K562 (cell line): ENCODE measurements around the gene SCNN1A. TPM values are rescaled to one million over a fixed set of nuclear protein-coding genes. Genes with fewer than 3 reads are reported as not detected.

ENCODE experiments used
- ATAC-seq: fragments of 200-7000 bp; cut with Tn5 transposase; 3 replicates; pipeline ENCODE4 v1.9.1; 2020; ENCODE audit warnings: moderate library complexity
- BruUV-seq: library from RNA; stranded (reverse); fragments of 400-500 nt; replicated peaks from 2 replicates; lab custom pipeline; 2021; lab: Mats Ljungman, UMichigan
- CTCF ChIA-PET: fragments of 300-600 bp; formaldehyde crosslinking; extraction: SDS; loops from one replicate; lab custom pipeline; 2021; ENCODE audit warnings: low intra/inter-chr PET ratio; lab: Yijun Ruan, JAX
- POLR2A ChIA-PET: fragments of 300-600, 350-650 bp; sonication (Branson Sonifier 250); formaldehyde crosslinking; extraction: SDS; loops from one replicate; lab custom pipeline; 2021; ENCODE audit warnings: antibody characterized with exemption, inconsistent platforms; lab: Yijun Ruan, JAX
- DNase-seq, 4 experiments: peaks; one replicate each; pipeline versions ENCODE4 v3.0.0 to v3.0.0-alpha.2; 2011 to 2018; ENCODE audit warnings: low spot score in 3 of 4, mixed read lengths in 3 of 4; ENCODE audit errors: extremely low read depth in 1 of 4
- FAIRE-seq: peaks from 2 replicates; lab custom pipeline; 2011; peaks lifted over from hg19 to GRCh38; lab: Jason Lieb, UNC
- H2AFZ ChIP-seq: 2 replicates; pipeline ENCODE4 v1.6.0; 2011; ENCODE audit warnings: low read depth, low read length, control low read depth, inconsistent platforms
- H3K27ac ChIP-seq: fragments of 200-600 bp; 3 replicates; pipeline ENCODE4 v1.8.0; 2011; ENCODE audit warnings: low read depth, mild to moderate bottlenecking, control low read depth, inconsistent platforms, low read length, moderate library complexity, mixed read lengths; ENCODE audit errors: extremely low read depth
- H3K27me3 ChIP-seq, 2 experiments: fragments of 300-600 bp in 1 of 2; 2 replicates in 1 of 2; 3 replicates in 1 of 2; pipeline versions ENCODE4 v1.6.0 to v1.8.0; 2011; ENCODE audit warnings: inconsistent platforms in 2 of 2, low read length in 2 of 2, mild to moderate bottlenecking in 1 of 2, mixed read lengths in 1 of 2, moderate library complexity in 1 of 2; ENCODE audit not compliant: control insufficient read depth in 2 of 2, insufficient read depth in 2 of 2
- H3K36me3 ChIP-seq: fragments of 300-600 bp; 3 replicates; pipeline ENCODE4 v1.8.0; 2011; ENCODE audit warnings: mild to moderate bottlenecking, low read length, inconsistent platforms; ENCODE audit not compliant: control insufficient read depth, insufficient read depth
- H3K4me1 ChIP-seq, 2 experiments: fragments of 200-600 bp in 1 of 2; replicated peaks in 1 of 2; 2 replicates in 1 of 2; 3 replicates in 1 of 2; pipeline versions ENCODE4 v1.5.1 to v1.8.0; 2011; ENCODE audit warnings: inconsistent platforms in 2 of 2, low read length in 2 of 2, mild to moderate bottlenecking in 1 of 2, mixed read lengths in 1 of 2, moderate library complexity in 1 of 2; ENCODE audit not compliant: control insufficient read depth in 2 of 2, insufficient read depth in 2 of 2
- H3K4me2 ChIP-seq: 2 replicates; pipeline ENCODE4 v1.6.1; 2011; ENCODE audit warnings: low read length, control low read depth, inconsistent platforms, mixed read lengths; ENCODE audit not compliant: insufficient read depth
- H3K4me3 ChIP-seq: fragments of 200-600 bp; sonication (generic), shearing (Covaris generic); 2 replicates; pipeline ENCODE4 v1.5.1; 2016; ENCODE audit warnings: control low read depth, inconsistent platforms
- H3K79me2 ChIP-seq: fragments of 200-600 bp; 3 replicates; pipeline ENCODE4 v1.8.0; 2011; ENCODE audit warnings: low read length, inconsistent platforms; ENCODE audit not compliant: control insufficient read depth, insufficient read depth
- H3K9ac ChIP-seq, 2 experiments: 2 replicates each; pipeline versions ENCODE4 v1.6.0 to v1.6.1; 2011; ENCODE audit warnings: low read depth in 2 of 2, low read length in 2 of 2, control low read depth in 1 of 2, inconsistent platforms in 1 of 2, mild to moderate bottlenecking in 1 of 2, mixed read lengths in 1 of 2; ENCODE audit not compliant: insufficient read depth in 1 of 2
- H3K9me1 ChIP-seq: one replicate; pipeline ENCODE4 v1.6.0; 2011; ENCODE audit warnings: inconsistent platforms, mild to moderate bottlenecking, low read length, moderate library complexity; ENCODE audit not compliant: control insufficient read depth, insufficient read depth
- H3K9me3 ChIP-seq: replicated peaks from 2 replicates; pipeline ENCODE4 v1.5.1; 2011; ENCODE audit warnings: low read depth, low read length, inconsistent platforms; ENCODE audit not compliant: control insufficient read depth, insufficient read depth
- H4K20me1 ChIP-seq: replicated peaks from 2 replicates; pipeline ENCODE4 v1.6.1; 2011; ENCODE audit warnings: low read length, inconsistent platforms, mixed read lengths; ENCODE audit not compliant: control insufficient read depth, insufficient read depth
- ZNF134 ChIP-seq: fragments of 250-450 bp; sonication (Bioruptor Pico); conservative IDR thresholded peaks from 2 replicates; pipeline ENCODE4 v1.4.0; 2020
- ZNF165 ChIP-seq: fragments of 250-450 bp; sonication (Bioruptor Pico); IDR thresholded peaks from 2 replicates; pipeline ENCODE4 v1.4.0; 2020; ENCODE audit warnings: borderline replicate concordance
- ZNF280A ChIP-seq: fragments of 450-650 bp; IDR thresholded peaks from 2 replicates; pipeline ENCODE4 v1.6.1; 2018; ENCODE audit warnings: mild to moderate bottlenecking, low read depth; ENCODE audit not compliant: partially characterized antibody
- ZNF639 ChIP-seq, 2 experiments: fragments of 200-800 bp in 1 of 2; sonication (Bioruptor generic) in 1 of 2; sonication (generic) in 1 of 2; formaldehyde crosslinking in 1 of 2; IDR thresholded peaks in 1 of 2; conservative IDR thresholded peaks in 1 of 2; 2 replicates each; pipeline versions ENCODE4 v1.5.0 to v1.6.1; 2016 to 2020; ENCODE audit warnings: missing compliant biosample characterization in 1 of 2, missing genetic modification characterization in 1 of 2, missing genetic modification reagents in 1 of 2
- ZNF668 ChIP-seq: fragments of 250-450 bp; sonication (Bioruptor Pico); IDR thresholded peaks from 2 replicates; pipeline ENCODE4 v1.8.0; 2022; ENCODE audit warnings: mild to moderate bottlenecking, inconsistent platforms
- WGBS: fragments of 100-300 bp; shearing (Covaris generic); methylation state at CpG from one replicate; pipeline ENCODE4 v1.1.6; 2016; ENCODE audit warnings: low coverage, mixed read lengths; ENCODE audit not compliant: insufficient coverage; ENCODE audit errors: missing lambda C conversion rate; 5-methylcytosine and 5-hydroxymethylcytosine counted together
- in situ Hi-C: fragments of 300-500 bp; cut with MboI; formaldehyde crosslinking; loops from 4 replicates; pipeline ENCODE4 v1.15.0; 2018; ENCODE audit warnings: inconsistent platforms, mixed read lengths
- intact Hi-C: fragments of 100-400 bp; cut with micrococcal nuclease; formaldehyde crosslinking; loops from 2 replicates; pipeline ENCODE4 v1.14.2; 2022
- polyA plus RNA-seq, 8 experiments: library from polyadenylated mRNA; depleted of rRNA in 4 of 8; stranded (reverse) in 5 of 8; unstranded in 3 of 8; fragments of >200 nt; fragmentation: Nextera tagmentation in 2 of 8; fragmentation: Illumina TruSeq in 1 of 8; extraction: Ambion mirVana in 2 of 8; extraction: Trizol in 1 of 8; gene quantifications; 2 replicates each; pipeline versions ENCODE4 v1.2.1 to v1.2.3, GENCODE V29; 2011 to 2014; ENCODE audit warnings: inconsistent platforms in 1 of 8, missing spikeins in 1 of 8
- total RNA-seq, 7 experiments: library from RNA; depleted of rRNA in 6 of 7; stranded (reverse); fragments of >200 nt in 6 of 7; fragmentation: Illumina TruSeq in 2 of 7; extraction: Trizol in 2 of 7; gene quantifications; 2 replicates each; pipeline versions ENCODE4 v1.2.1 to v1.2.3, GENCODE V29; 2011 to 2021; ENCODE audit warnings: low replicate concordance in 1 of 7

SCNN1A gene
- total and polyA plus RNA-seq, 9 of the 15 experiments (the other 6 are each of a cell fraction or from before 2014, with no cell fraction given), result 0.15 to 0.49 (median 0.32) TPM; not detected in 5

GRCh38 chr12:6420364-6420763 lies 45.0 kb upstream of the SCNN1A start:
- Histone ChIP-seq H3K4me1 (peaks cover 2 to 5% of the 10 kb centered on the region in 2 experiments; a peak in 4 of 5 replicates), H4K20me1 (no peaks in the 10 kb centered on the region), H3K27ac (no peak overlapping the region), H2AFZ (no peak overlapping the region), H3K9me3 (no peaks in the 10 kb centered on the region), H3K4me2 (no peak overlapping the region), H3K27me3 (no peaks in the 10 kb centered on the region), H3K36me3 (no peaks in the 10 kb centered on the region), H3K9ac (no peak overlapping the region), H3K79me2 (no peaks in the 10 kb centered on the region), H3K9me1 (no peaks in the 10 kb centered on the region), H3K4me3 (no peak overlapping the region)
- ChIA-PET CTCF (no interaction called here), POLR2A (interaction anchor here (0.5 to 0.6 kb wide), 3 partner anchors 29 to 938 kb away, joined by 3 read pairs; partner anchors contain the start of gene GAPDH)
- no peak for ATAC-seq
- BruUV-seq, result no TSS peak
- no peak for TF ChIP-seq ZNF134 (CRISPR knock-in tag)
- TF ChIP-seq ZNF639 (CRISPR knock-in tag; conservative IDR thresholded peaks at IDR 0.05 in 1 of 2, IDR thresholded peaks at IDR 0.05 in 1 of 2), result no peak
- no peak for TF ChIP-seq ZNF668
- no peak for TF ChIP-seq ZNF280A
- no peak for TF ChIP-seq ZNF165 (CRISPR knock-in tag)
- intact Hi-C loops (loop anchor here (5.0 kb wide), 1 partner anchor 93 kb away; no protein-coding TSS in a partner anchor), in situ Hi-C loops (loop anchor here (5.0 kb wide), 1 partner anchor 42 kb away; no protein-coding TSS in a partner anchor)
- no peak for FAIRE-seq
- no peak for DNase-seq
- 59% methylated on average over 3 of the region's 4 CpGs for WGBS
